PFSK-1 (cell line): ENCODE results near the gene APOBEC3B.

Experiments
- FOXP2 ChIP-seq: optimal IDR thresholded peaks from 2 replicates; pipeline ENCODE3; 2011; ENCODE audit warnings: borderline replicate concordance, control low read depth, inconsistent platforms; ENCODE audit not compliant: insufficient read depth; ENCODE audit errors: extremely low read length, extremely low read depth
- POLR2AphosphoS5 ChIP-seq: IDR thresholded peaks from 2 replicates; pipeline ENCODE4 v1.6.1; 2012; ENCODE audit warnings: low read depth, mild to moderate bottlenecking, control low read depth, low read length, moderate library complexity
- REST ChIP-seq, 2 experiments: IDR thresholded peaks; 2 replicates each; pipeline versions ENCODE4 v1.6.1 to v1.8.0; 2011 to 2012; ENCODE audit warnings: low read depth in 2 of 2, low read length in 2 of 2, control low read depth in 1 of 2, inconsistent platforms in 1 of 2, mild to moderate bottlenecking in 1 of 2, moderate library complexity in 1 of 2; ENCODE audit not compliant: insufficient read depth in 1 of 2
- SIN3A ChIP-seq: IDR thresholded peaks from 2 replicates; pipeline ENCODE4 v1.6.1; 2012; ENCODE audit warnings: mild to moderate bottlenecking, low read length, moderate library complexity, borderline replicate concordance; ENCODE audit not compliant: insufficient read depth
- TAF1 ChIP-seq: IDR thresholded peaks from 2 replicates; pipeline ENCODE4 v1.6.1; 2012; ENCODE audit warnings: low read length, control low read depth, borderline replicate concordance; ENCODE audit not compliant: insufficient read depth

DNA sequence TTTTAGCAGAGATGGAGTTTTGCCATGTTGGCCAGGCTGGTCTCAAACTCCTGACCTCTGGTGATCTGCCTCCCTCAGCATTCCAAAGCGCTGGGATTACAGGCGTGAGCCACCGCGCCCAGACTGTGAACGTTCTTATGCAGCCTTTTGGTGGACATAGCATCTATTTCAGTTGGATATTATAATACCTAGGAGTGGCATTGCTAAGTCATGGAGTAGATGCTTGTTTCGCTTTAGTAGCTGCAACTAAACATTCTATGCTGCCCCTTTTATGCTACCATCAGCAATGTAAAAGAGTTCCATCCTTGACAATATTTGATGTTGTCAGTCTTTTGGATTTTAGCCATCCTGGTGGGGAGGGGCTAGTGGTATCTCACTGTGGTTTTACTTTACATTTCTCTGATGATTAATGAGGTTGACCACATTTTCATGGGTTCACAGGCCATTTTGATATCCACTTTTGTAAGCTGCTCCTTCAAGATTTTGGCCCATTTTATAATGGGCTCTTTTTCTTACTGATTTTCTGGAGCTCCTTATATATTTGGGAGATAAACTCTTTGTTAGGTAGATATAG lies 41.2 kb upstream of the APOBEC3B start:
- TF ChIP-seq POLR2AphosphoS5 (no peak), TAF1 (no peak), REST (IDR thresholded peaks at IDR 0.05; ENCODE audit: insufficient read depth in 1 of 2, low read depth in 2 of 2, low read length in 2 of 2) (no peak), SIN3A (no peak), FOXP2 (no peak)
